T-helper 1 cell treated with Interleukin-12 subunit alpha and Interleukin-12 subunit beta and Interleukin-4 antibody, amounts not matched to agents 30 ng/mL and 1 ng/mL, for 36 hours (primary cell): ENCODE measurements around the gene BCAR1. TPM values are rescaled to one million over a fixed set of nuclear protein-coding genes. Genes with fewer than 3 reads are reported as not detected.
"Not testable (repeated sequence)": the region's sequence is repeated elsewhere in the genome, so short reads cannot be mapped to it uniquely, and the experiment has no call there.

Experiments used
- intact Hi-C: fragments of 100-400 bp; cut with micrococcal nuclease; formaldehyde crosslinking; loops from one replicate; pipeline ENCODE4 v1.15.1; 2024
- total RNA-seq: library from RNA; stranded (reverse); gene quantifications from 2 replicates; pipeline ENCODE4 v1.2.3, GENCODE V29; 2022

Gene BCAR1
- total RNA-seq, result not detected in 2 replicates

GRCh38 chr16:75251280-75252048 is at the start of gene BCAR1:
Gene BCAR1 (minus strand): TSS chr16:75251624. CDS start chr16:75251482, 142 bp downstream.
- intact Hi-C loops, result no loop called here

- intact Hi-C loops, result no loop called here
Measured at GRCh38 chr16:75298267-75298666, 46.8 kb upstream of the BCAR1 start.

GRCh38 chr16:75296606-75297005 is 45.2 kb upstream of the BCAR1 start:
- intact Hi-C loops, result no loop called here

- intact Hi-C loops, result no loop called here
Measured at GRCh38 chr16:75294773-75295459, 43.5 kb upstream of the BCAR1 start.

- intact Hi-C loops, result no loop called here
Measured at GRCh38 chr16:75293772-75294171, 42.3 kb upstream of the BCAR1 start.

- intact Hi-C loops, result no loop called here
Measured at GRCh38 chr16:75293173-75293572, 41.7 kb upstream of the BCAR1 start.

- intact Hi-C loops, result no loop called here
Measured at GRCh38 chr16:75292691-75293090, 41.3 kb upstream of the BCAR1 start.

GRCh38 chr16:75289189-75289588 is 37.8 kb upstream of the BCAR1 start:
- intact Hi-C loops, result loop anchor here (5.0 kb wide), 1 partner anchor 33 kb away; no protein-coding TSS in a partner anchor

- intact Hi-C loops, result loop anchor here (5.0 kb wide), 1 partner anchor 34 kb away; no protein-coding TSS in a partner anchor
Measured at GRCh38 chr16:75288596-75289120, 37.2 kb upstream of the BCAR1 start.

- intact Hi-C loops, result loop anchor here (5.0 kb wide), 1 partner anchor 34 kb away; no protein-coding TSS in a partner anchor
Measured at GRCh38 chr16:75288181-75288580, 36.8 kb upstream of the BCAR1 start.

- intact Hi-C loops, result loop anchor here (5.0 kb wide), 1 partner anchor 35 kb away; no protein-coding TSS in a partner anchor
Measured at GRCh38 chr16:75287708-75288107, 36.3 kb upstream of the BCAR1 start.

GRCh38 chr16:75286389-75286788 is 35.0 kb upstream of the BCAR1 start:
- intact Hi-C loops, result loop anchor here (5.0 kb wide), 1 partner anchor 36 kb away; no protein-coding TSS in a partner anchor

- intact Hi-C loops, result no loop called here
Measured at GRCh38 chr16:75282466-75283281, 31.2 kb upstream of the BCAR1 start.

GRCh38 chr16:75281826-75282225 is 30.4 kb upstream of the BCAR1 start:
- intact Hi-C loops, result no loop called here

- intact Hi-C loops, result not testable (repeated sequence)
Measured at GRCh38 chr16:75281009-75281408, 29.6 kb upstream of the BCAR1 start.

GRCh38 chr16:75280331-75280804 is 28.9 kb upstream of the BCAR1 start:
- intact Hi-C loops, result no loop called here

GRCh38 chr16:75279305-75279704 is 27.9 kb upstream of the BCAR1 start:
- intact Hi-C loops, result no loop called here

- intact Hi-C loops, result no loop called here
Measured at GRCh38 chr16:75273054-75273925, 21.9 kb upstream of the BCAR1 start.

GRCh38 chr16:75272629-75273028 is 21.2 kb upstream of the BCAR1 start:
- intact Hi-C loops, result not testable (repeated sequence)

GRCh38 chr16:75272097-75272551 is 20.7 kb upstream of the BCAR1 start:
- intact Hi-C loops, result no loop called here
